GM12878 (cell line): ENCODE measurements around the gene FOXR1. TPM values are rescaled to one million over a fixed set of nuclear protein-coding genes. Genes with fewer than 3 reads are reported as not detected.

Experiments
- ATAC-seq: fragments of 200-7000 bp; cut with Tn5 transposase; 3 replicates; pipeline ENCODE4 v1.9.1; 2020; ENCODE audit warnings: mild to moderate bottlenecking, moderate library complexity
- BruUV-seq: library from RNA; stranded (reverse); fragments of 400-500 nt; replicated peaks from 2 replicates; lab custom pipeline; 2021; lab: Mats Ljungman, UMichigan
- CTCF ChIA-PET: fragments of 300-600 bp; sonication (Branson Sonifier 250); formaldehyde crosslinking; extraction: SDS; loops from one replicate; lab custom pipeline; 2021; ENCODE audit warnings: inconsistent platforms; lab: Yijun Ruan, JAX
- POLR2A ChIA-PET: fragments of 350-600 bp; formaldehyde crosslinking; extraction: SDS; loops from one replicate; lab custom pipeline; 2021; ENCODE audit warnings: inconsistent platforms; lab: Charles Lee
- RAD21 ChIA-PET: fragments of 300-600 bp; sonication (Branson Sonifier 250); formaldehyde crosslinking; loops from one replicate; lab custom pipeline; 2023; ENCODE audit warnings: antibody characterized with exemption; ENCODE audit not compliant: unreplicated experiment; lab: Charles Lee
- SMC1A ChIA-PET: fragments of 300-600 bp; sonication (Branson Sonifier 250); formaldehyde crosslinking; loops from one replicate; lab custom pipeline; 2023; ENCODE audit not compliant: unreplicated experiment, uncharacterized antibody; lab: Charles Lee
- DNase-seq: peaks from one replicate; pipeline ENCODE4 v3.0.0-alpha.2; 2011; ENCODE audit warnings: low read depth, low spot score
- FAIRE-seq: peaks from 3 replicates; lab custom pipeline; 2011; peaks lifted over from hg19 to GRCh38; lab: Jason Lieb, UNC
- H2AFZ ChIP-seq: 2 replicates; pipeline ENCODE4 v1.6.0; 2011; ENCODE audit warnings: low read depth, low read length, control low read depth; ENCODE audit not compliant: control insufficient read depth
- H3K27ac ChIP-seq: 2 replicates; pipeline ENCODE4 v1.5.1; 2011; ENCODE audit warnings: control low read depth; ENCODE audit not compliant: control insufficient read depth, insufficient read depth
- H3K27me3 ChIP-seq, 2 experiments: replicated peaks in 1 of 2; 2 replicates each; pipeline versions ENCODE4 v1.6.0 to v1.6.1; 2011; ENCODE audit warnings: low read length in 1 of 2; ENCODE audit not compliant: control insufficient read depth in 2 of 2, insufficient read depth in 2 of 2
- H3K36me3 ChIP-seq, 2 experiments: 2 replicates each; pipeline ENCODE4 v1.5.1; 2011; ENCODE audit warnings: low read length in 1 of 2; ENCODE audit not compliant: control insufficient read depth in 2 of 2, insufficient read depth in 2 of 2
- H3K4me1 ChIP-seq: 2 replicates; pipeline ENCODE4 v1.6.1; 2011; ENCODE audit warnings: mild to moderate bottlenecking, low read length, moderate library complexity, mixed read lengths; ENCODE audit not compliant: control insufficient read depth, insufficient read depth
- H3K4me2 ChIP-seq: 2 replicates; pipeline ENCODE4 v1.6.0; 2011; ENCODE audit warnings: control low read depth; ENCODE audit not compliant: control insufficient read depth, insufficient read depth
- H3K4me3 ChIP-seq: fragments of 200-600 bp; sonication (generic); 2 replicates; pipeline ENCODE4 v1.5.1; 2016
- H3K79me2 ChIP-seq: 2 replicates; pipeline ENCODE4 v1.6.0; 2011; ENCODE audit warnings: low read length; ENCODE audit not compliant: control insufficient read depth, insufficient read depth
- H3K9ac ChIP-seq: 2 replicates; pipeline ENCODE4 v1.8.0; 2011; ENCODE audit warnings: low read length, control low read depth, mixed read lengths; ENCODE audit not compliant: control insufficient read depth, insufficient read depth
- H3K9me3 ChIP-seq: replicated peaks from 3 replicates; pipeline ENCODE4 v1.5.1; 2011; ENCODE audit warnings: mild to moderate bottlenecking, low read length; ENCODE audit not compliant: control insufficient read depth, insufficient read depth
- H4K20me1 ChIP-seq: 2 replicates; pipeline ENCODE4 v1.6.0; 2011; ENCODE audit not compliant: control insufficient read depth, insufficient read depth
- FOXK2 ChIP-seq: fragments of 450-650 bp; IDR thresholded peaks from 2 replicates; pipeline ENCODE4 v1.6.1; 2017; ENCODE audit warnings: mild to moderate bottlenecking, moderate library complexity
- HCFC1 ChIP-seq: fragments of 150-350 bp; IDR thresholded peaks from 2 replicates; pipeline ENCODE4 v1.6.1; 2014; ENCODE audit warnings: low read length
- IKZF2 ChIP-seq, 2 experiments: fragments of 450-650 bp; IDR thresholded peaks; 2 replicates each; pipeline ENCODE4 v1.6.1; 2017; ENCODE audit warnings: mild to moderate bottlenecking in 2 of 2, moderate library complexity in 2 of 2
- MEF2B ChIP-seq: fragments of 450-650 bp; IDR thresholded peaks from 2 replicates; pipeline ENCODE4 v1.6.1; 2018; ENCODE audit warnings: mild to moderate bottlenecking, moderate library complexity; ENCODE audit not compliant: partially characterized antibody, poor library complexity, severe bottlenecking
- RAD51 ChIP-seq: fragments of 450-650 bp; IDR thresholded peaks from 2 replicates; pipeline ENCODE4 v1.6.1; 2016; ENCODE audit warnings: moderate library complexity, mild to moderate bottlenecking, inconsistent platforms
- RFX5 ChIP-seq: IDR thresholded peaks from 2 replicates; pipeline ENCODE4 v1.6.1; 2011; ENCODE audit warnings: low read depth, low read length, improper control_type of control experiment
- SPI1 ChIP-seq: IDR thresholded peaks from 2 replicates; pipeline ENCODE4 v1.6.1; 2011; ENCODE audit warnings: low read depth, mild to moderate bottlenecking, low read length, moderate library complexity, borderline replicate concordance; ENCODE audit not compliant: insufficient read depth
- TAF1 ChIP-seq: IDR thresholded peaks from 2 replicates; pipeline ENCODE4 v1.6.1; 2011; ENCODE audit warnings: mild to moderate bottlenecking, low read depth, low read length, borderline replicate concordance
- WRNIP1 ChIP-seq: IDR thresholded peaks from 2 replicates; pipeline ENCODE4 v1.6.1; 2011; ENCODE audit warnings: low read depth, low read length, improper control_type of control experiment, borderline replicate concordance
- ZBED1 ChIP-seq: IDR thresholded peaks from 2 replicates; pipeline ENCODE4 v1.6.1; 2016; ENCODE audit warnings: borderline replicate concordance
- WGBS: methylation state at CpG from one replicate; pipeline ENCODE4 v1.1.6; 2016; ENCODE audit warnings: low lambda C conversion rate; ENCODE audit not compliant: insufficient replicate concordance, insufficient coverage; ENCODE audit errors: missing lambda C conversion rate; 5-methylcytosine and 5-hydroxymethylcytosine counted together
- in situ Hi-C: fragments of 300-500 bp; cut with MboI; formaldehyde crosslinking; loops from 9 replicates; pipeline ENCODE4 v1.14.3; 2018; ENCODE audit warnings: mixed read lengths
- intact Hi-C: fragments of 100-400 bp; cut with micrococcal nuclease; formaldehyde crosslinking; loops from one replicate; pipeline ENCODE4 v1.14.2; 2022; ENCODE audit not compliant: unreplicated experiment
- polyA plus RNA-seq, 11 experiments: library from polyadenylated mRNA; depleted of rRNA in 4 of 11; unstranded in 6 of 11; stranded (reverse) in 5 of 11; fragments of >200 nt; fragmentation: Nextera tagmentation in 4 of 11; fragmentation: Illumina TruSeq in 1 of 11; extraction: Ambion mirVana in 4 of 11; extraction: Trizol in 1 of 11; gene quantifications; 1 replicate in 1 of 11; 2 replicates in 10 of 11; pipeline versions ENCODE4 v1.2.1 to v1.2.3, GENCODE V29; 2011 to 2016; ENCODE audit warnings: inconsistent platforms in 2 of 11, missing spikeins in 2 of 11, low read depth in 1 of 11
- total RNA-seq, 4 experiments: library from RNA; depleted of rRNA in 3 of 4; stranded (reverse); fragments of >200 nt in 3 of 4; fragmentation: Illumina TruSeq in 1 of 4; extraction: Trizol in 1 of 4; gene quantifications; 2 replicates each; pipeline versions ENCODE4 v1.2.1 to v1.2.3, GENCODE V29; 2013 to 2021
- TF ChIP-seq, protein P1 (sequence below): fragments of 450-650 bp; formaldehyde crosslinking; IDR thresholded peaks from 2 replicates; pipeline ENCODE4 v1.5.0; 2022; ENCODE audit warnings: mild to moderate bottlenecking, missing genetic modification characterization
- TF ChIP-seq, protein P2 (sequence below): fragments of 450-650 bp; IDR thresholded peaks from 2 replicates; pipeline ENCODE4 v1.6.1; 2018; ENCODE audit warnings: mild to moderate bottlenecking, low read depth, moderate library complexity; ENCODE audit not compliant: partially characterized antibody
- TF ChIP-seq, protein P3 (sequence below): fragments of 450-650 bp; IDR thresholded peaks from 2 replicates; pipeline ENCODE4 v1.6.1; 2017; ENCODE audit warnings: low read depth, mild to moderate bottlenecking, moderate library complexity

FOXR1 gene
- total and polyA plus RNA-seq, 10 of the 15 experiments (the other 5 are each of a cell fraction or from before 2014, with no cell fraction given): not detected

DNA sequence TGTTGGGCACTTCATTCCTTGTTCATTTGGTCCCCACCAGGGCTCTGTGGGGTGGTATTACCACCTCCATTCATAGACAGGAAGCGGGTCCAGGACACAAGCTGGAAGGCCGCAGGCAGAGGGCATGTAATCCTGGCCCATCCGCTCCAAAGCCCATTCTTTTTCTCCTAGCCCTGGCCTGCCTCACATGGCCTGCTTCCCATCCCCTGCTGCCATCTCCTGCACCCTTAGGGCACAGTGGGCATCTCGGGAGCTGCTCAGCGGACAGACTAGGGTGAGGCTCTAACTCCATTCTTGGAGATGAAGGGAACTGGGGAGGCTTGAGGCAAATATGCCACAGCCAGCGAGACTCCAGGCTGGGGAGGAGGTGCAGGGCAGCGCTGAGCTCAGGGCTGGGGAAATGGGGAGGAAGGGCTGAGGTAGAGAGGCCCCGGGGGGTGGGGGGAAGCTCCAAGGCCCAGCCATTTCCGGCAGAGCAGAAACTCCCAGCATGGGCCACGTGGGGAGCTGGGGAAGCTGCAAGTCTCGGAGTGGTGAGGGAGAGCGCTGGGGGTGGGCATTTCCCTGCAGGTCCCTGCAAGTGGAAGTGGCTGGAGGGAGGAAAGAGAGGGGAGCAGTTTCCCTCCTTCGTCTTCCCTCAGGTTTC, 31.5 kb upstream of the FOXR1 start (continued):
- TF ChIP-seq SPI1: peak; percentile 21; the same call in 1 of the 2 replicates

DNA sequence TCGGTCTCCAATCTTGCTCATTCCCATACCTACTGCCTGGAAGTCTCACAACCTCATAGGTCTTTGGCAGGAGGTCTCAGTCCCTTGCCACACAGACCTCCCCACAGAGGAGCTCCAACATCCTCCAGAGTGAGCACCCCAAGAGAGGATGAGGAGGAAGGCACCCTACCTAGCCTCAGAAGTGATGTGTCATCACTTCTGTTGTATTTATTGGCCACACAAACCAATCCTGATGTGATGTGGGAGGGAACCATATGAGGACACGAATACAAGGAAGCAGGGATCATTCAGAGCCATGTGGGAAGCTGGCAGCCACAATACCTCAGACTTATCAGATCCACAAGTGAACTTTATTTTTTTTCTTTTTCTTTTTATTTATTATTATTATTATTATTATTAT, 24.5 kb upstream of the FOXR1 start:
- no peak overlapping the region for H3K9ac ChIP-seq
- no peaks in the 10 kb centered on the region for H3K36me3 ChIP-seq
- no peak for ATAC-seq
- peaks cover 0 to 7% of the 10 kb centered on the region in 2 experiments; a peak in 2 of 4 replicates for H3K27me3 ChIP-seq
- H3K27ac ChIP-seq: no peak overlapping the region
- SMC1A ChIA-PET: interaction anchor here (0.6 to 1.4 kb wide), 2 partner anchors 25 to 34 kb away, joined by 3 read pairs; no protein-coding TSS in a partner anchor
- POLR2A ChIA-PET: no interaction called here
- in situ Hi-C loops (no loop called here), intact Hi-C loops (no loop called here)
- no peaks in the 10 kb centered on the region for H4K20me1 ChIP-seq
- BruUV-seq: no TSS peak
- no peak overlapping the region for H3K4me2 ChIP-seq
- 2% methylated on average over 2 of the region's 2 CpGs for whole genome bisulfite sequencing
- no peak overlapping the region for H2AFZ ChIP-seq
- CTCF ChIA-PET: interaction anchor here (0.6 to 2.6 kb wide), 3 partner anchors 9 to 275 kb away, joined by 4 to 10 read pairs (median 5); partner anchors contain the start of genes UPK2 and VPS11
- no peaks in the 10 kb centered on the region for H3K4me1 ChIP-seq
- RAD21 ChIA-PET: no interaction called here
- no peaks in the 10 kb centered on the region for H3K9me3 ChIP-seq
- no peak for DNase-seq
- H3K4me3 ChIP-seq: no peak overlapping the region
- no peaks in the 10 kb centered on the region for H3K79me2 ChIP-seq
- FAIRE-seq: no peak
- TF ChIP-seq, protein P1, sequence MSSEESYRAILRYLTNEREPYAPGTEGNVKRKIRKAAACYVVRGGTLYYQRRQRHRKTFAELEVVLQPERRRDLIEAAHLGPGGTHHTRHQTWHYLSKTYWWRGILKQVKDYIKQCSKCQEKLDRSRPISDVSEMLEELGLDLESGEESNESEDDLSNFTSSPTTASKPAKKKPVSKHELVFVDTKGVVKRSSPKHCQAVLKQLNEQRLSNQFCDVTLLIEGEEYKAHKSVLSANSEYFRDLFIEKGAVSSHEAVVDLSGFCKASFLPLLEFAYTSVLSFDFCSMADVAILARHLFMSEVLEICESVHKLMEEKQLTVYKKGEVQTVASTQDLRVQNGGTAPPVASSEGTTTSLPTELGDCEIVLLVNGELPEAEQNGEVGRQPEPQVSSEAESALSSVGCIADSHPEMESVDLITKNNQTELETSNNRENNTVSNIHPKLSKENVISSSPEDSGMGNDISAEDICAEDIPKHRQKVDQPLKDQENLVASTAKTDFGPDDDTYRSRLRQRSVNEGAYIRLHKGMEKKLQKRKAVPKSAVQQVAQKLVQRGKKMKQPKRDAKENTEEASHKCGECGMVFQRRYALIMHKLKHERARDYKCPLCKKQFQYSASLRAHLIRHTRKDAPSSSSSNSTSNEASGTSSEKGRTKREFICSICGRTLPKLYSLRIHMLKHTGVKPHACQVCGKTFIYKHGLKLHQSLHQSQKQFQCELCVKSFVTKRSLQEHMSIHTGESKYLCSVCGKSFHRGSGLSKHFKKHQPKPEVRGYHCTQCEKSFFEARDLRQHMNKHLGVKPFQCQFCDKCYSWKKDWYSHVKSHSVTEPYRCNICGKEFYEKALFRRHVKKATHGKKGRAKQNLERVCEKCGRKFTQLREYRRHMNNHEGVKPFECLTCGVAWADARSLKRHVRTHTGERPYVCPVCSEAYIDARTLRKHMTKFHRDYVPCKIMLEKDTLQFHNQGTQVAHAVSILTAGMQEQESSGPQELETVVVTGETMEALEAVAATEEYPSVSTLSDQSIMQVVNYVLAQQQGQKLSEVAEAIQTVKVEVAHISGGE (CRISPR knock-in tag): no peak
- TF ChIP-seq WRNIP1 (no peak), TAF1 (no peak), RAD51 (no peak), ZBED1 (no peak), HCFC1 (no peak), IKZF2 (IDR thresholded peaks at IDR 0.05) (no peak), MEF2B (no peak), RFX5 (no peak), FOXK2 (no peak)
- TF ChIP-seq, protein P2, sequence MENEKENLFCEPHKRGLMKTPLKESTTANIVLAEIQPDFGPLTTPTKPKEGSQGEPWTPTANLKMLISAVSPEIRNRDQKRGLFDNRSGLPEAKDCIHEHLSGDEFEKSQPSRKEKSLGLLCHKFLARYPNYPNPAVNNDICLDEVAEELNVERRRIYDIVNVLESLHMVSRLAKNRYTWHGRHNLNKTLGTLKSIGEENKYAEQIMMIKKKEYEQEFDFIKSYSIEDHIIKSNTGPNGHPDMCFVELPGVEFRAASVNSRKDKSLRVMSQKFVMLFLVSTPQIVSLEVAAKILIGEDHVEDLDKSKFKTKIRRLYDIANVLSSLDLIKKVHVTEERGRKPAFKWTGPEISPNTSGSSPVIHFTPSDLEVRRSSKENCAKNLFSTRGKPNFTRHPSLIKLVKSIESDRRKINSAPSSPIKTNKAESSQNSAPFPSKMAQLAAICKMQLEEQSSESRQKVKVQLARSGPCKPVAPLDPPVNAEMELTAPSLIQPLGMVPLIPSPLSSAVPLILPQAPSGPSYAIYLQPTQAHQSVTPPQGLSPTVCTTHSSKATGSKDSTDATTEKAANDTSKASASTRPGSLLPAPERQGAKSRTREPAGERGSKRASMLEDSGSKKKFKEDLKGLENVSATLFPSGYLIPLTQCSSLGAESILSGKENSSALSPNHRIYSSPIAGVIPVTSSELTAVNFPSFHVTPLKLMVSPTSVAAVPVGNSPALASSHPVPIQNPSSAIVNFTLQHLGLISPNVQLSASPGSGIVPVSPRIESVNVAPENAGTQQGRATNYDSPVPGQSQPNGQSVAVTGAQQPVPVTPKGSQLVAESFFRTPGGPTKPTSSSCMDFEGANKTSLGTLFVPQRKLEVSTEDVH: no peak
- TF ChIP-seq, protein P3, sequence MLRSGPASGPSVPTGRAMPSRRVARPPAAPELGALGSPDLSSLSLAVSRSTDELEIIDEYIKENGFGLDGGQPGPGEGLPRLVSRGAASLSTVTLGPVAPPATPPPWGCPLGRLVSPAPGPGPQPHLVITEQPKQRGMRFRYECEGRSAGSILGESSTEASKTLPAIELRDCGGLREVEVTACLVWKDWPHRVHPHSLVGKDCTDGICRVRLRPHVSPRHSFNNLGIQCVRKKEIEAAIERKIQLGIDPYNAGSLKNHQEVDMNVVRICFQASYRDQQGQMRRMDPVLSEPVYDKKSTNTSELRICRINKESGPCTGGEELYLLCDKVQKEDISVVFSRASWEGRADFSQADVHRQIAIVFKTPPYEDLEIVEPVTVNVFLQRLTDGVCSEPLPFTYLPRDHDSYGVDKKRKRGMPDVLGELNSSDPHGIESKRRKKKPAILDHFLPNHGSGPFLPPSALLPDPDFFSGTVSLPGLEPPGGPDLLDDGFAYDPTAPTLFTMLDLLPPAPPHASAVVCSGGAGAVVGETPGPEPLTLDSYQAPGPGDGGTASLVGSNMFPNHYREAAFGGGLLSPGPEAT: no peak
